ENCODE data around the gene PCIF1.

Gene PCIF1

DNA sequence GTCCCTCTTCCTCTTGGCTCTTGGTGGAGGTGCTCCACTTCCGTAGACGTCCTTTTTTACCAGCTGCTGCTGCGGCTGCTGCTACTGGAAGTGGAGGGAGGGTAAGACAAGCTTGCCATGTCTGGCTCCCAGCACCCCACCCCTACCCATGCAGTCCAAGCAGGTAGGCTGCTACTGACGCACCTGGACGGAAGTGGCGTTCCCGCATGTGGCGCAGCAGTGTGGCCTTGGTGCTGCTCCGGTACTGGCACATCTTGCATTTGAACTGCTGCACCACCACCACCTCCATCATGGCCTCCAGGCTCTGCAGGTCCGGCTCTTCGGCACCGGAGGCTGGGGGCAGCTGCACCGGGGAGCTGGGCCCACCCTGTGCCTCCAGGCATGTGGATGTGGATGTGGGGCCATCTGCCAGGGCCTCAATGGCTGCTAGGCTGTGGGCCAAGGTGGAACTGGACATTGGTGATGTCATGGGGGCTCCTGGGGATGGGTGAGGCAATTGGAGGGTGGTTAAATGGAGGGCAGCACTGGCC lies 33.1 kb downstream of the PCIF1 start:
- Histone ChIP-seq H3K27me3 (no peaks in the 10 kb centered on the region), H3K27ac (no peak overlapping the region), H3K4me3 (ENCODE audit: low read depth in 1 of 2, low read length in 1 of 2) (no peak overlapping the region), H3K9me3 (no peaks in the 10 kb centered on the region), H3K4me1 (ENCODE audit: control insufficient read depth in 1 of 2, insufficient read depth in 1 of 2, low read depth in 1 of 2, low read length in 1 of 2) (peaks cover 24 to 30% of the 10 kb centered on the region in 2 experiments), H3K36me3 (peaks cover 70% of the 10 kb centered on the region)
- TF ChIP-seq, protein P1, sequence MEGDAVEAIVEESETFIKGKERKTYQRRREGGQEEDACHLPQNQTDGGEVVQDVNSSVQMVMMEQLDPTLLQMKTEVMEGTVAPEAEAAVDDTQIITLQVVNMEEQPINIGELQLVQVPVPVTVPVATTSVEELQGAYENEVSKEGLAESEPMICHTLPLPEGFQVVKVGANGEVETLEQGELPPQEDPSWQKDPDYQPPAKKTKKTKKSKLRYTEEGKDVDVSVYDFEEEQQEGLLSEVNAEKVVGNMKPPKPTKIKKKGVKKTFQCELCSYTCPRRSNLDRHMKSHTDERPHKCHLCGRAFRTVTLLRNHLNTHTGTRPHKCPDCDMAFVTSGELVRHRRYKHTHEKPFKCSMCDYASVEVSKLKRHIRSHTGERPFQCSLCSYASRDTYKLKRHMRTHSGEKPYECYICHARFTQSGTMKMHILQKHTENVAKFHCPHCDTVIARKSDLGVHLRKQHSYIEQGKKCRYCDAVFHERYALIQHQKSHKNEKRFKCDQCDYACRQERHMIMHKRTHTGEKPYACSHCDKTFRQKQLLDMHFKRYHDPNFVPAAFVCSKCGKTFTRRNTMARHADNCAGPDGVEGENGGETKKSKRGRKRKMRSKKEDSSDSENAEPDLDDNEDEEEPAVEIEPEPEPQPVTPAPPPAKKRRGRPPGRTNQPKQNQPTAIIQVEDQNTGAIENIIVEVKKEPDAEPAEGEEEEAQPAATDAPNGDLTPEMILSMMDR (IDR thresholded peaks at IDR 0.05): no peak

- H3K9me3 ChIP-seq: no peaks in the 10 kb centered on the region
- no peak overlapping the region for H3K4me3 ChIP-seq (ENCODE audit: low read depth in 1 of 2, low read length in 1 of 2)
- H3K27ac ChIP-seq: no peak overlapping the region
- H3K36me3 ChIP-seq: peaks cover 64% of the 10 kb centered on the region
- peaks cover 30 to 36% of the 10 kb centered on the region in 2 experiments for H3K4me1 ChIP-seq (ENCODE audit: control insufficient read depth in 1 of 2, insufficient read depth in 1 of 2, low read depth in 1 of 2, low read length in 1 of 2)
- H3K27me3 ChIP-seq: no peaks in the 10 kb centered on the region
- TF ChIP-seq, protein P1 (IDR thresholded peaks at IDR 0.05): no peak
These were observed 33.7 kb downstream of the PCIF1 start for GRCh38 chr20:45968081-45968671.

- TF ChIP-seq, protein P1 (IDR thresholded peaks at IDR 0.05): no peak
- no peaks in the 10 kb centered on the region for H3K9me3 ChIP-seq
- no peak overlapping the region for H3K27ac ChIP-seq
- no peaks in the 10 kb centered on the region for H3K27me3 ChIP-seq
- H3K4me3 ChIP-seq (ENCODE audit: low read depth in 1 of 2, low read length in 1 of 2): no peak overlapping the region
- peaks cover 30 to 36% of the 10 kb centered on the region in 2 experiments for H3K4me1 ChIP-seq (ENCODE audit: control insufficient read depth in 1 of 2, insufficient read depth in 1 of 2, low read depth in 1 of 2, low read length in 1 of 2)
- peaks cover 55% of the 10 kb centered on the region for H3K36me3 ChIP-seq
These were observed 34.6 kb downstream of the PCIF1 start for GRCh38 chr20:45968801-45969711.

DNA sequence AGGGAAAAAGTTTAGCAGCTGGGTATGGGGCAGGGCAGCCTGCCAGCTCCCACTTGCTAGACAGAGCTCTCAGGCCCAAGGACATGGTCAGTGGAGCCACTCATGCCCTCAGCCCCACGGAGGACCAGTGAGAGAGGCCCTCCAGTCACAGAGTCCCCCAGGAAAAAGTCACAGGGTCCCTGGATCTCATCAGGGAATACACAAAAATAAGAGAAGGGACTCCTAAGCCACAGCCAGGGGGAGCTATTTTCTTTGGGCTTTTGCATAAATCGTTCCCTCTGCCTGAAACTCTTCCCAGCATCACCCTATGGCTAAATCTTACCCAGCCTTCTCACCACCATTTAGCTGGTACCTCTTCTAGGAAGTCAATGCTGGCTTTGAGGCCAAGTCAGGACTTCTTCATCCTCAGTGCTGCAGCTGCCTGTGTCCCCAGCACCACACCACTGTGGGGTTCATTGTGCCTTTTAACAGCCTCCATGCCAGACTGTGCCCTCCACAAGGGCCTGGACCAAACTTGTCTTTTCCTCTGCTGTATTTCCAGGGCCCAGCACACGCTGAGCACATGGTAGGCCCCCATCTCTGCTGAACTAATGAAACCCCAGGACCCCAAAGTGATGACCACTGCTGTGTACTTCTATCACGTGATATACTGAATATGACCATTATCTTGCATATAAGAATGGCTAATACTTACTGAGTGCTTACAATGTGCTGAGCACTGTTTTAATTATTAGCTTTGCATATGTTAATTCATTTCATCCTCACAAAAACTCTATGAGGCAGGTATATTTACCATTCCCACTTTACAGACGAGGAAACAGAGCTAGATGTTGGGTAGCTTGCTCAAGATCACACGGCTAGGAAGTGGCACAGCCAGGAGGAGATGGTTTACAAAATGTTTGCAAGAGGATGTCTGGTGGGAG lies 35.5 kb downstream of the PCIF1 start:
- Histone ChIP-seq H3K36me3 (peaks cover 48% of the 10 kb centered on the region), H3K27me3 (no peaks in the 10 kb centered on the region), H3K4me3 (ENCODE audit: low read depth in 1 of 2, low read length in 1 of 2) (peak overlapping the region; percentile 89), H3K9me3 (no peaks in the 10 kb centered on the region), H3K27ac (peak overlapping the region; percentile 97), H3K4me1 (ENCODE audit: control insufficient read depth in 1 of 2, insufficient read depth in 1 of 2, low read depth in 1 of 2, low read length in 1 of 2) (peaks cover 30 to 36% of the 10 kb centered on the region in 2 experiments)
- TF ChIP-seq, protein P1 (IDR thresholded peaks at IDR 0.05): peak; percentile 9
